ENCODE data around the gene C17orf75.
A peak's percentile ranks its signal among the peaks of the same experiment; 100 is the strongest.

Gene C17orf75

GRCh38 chr17:32303781-32304288 is 38.1 kb downstream of the C17orf75 start:
- DNase-seq (no peak), ATAC-seq (no peak)

GRCh38 chr17:32302860-32303649 is 38.9 kb downstream of the C17orf75 start:
- no peak for DNase-seq
- ATAC-seq = no peak

GRCh38 chr17:32302037-32302436 is 39.9 kb downstream of the C17orf75 start:
- DNase-seq = no peak
- no peak for ATAC-seq

- no peak for ATAC-seq
- DNase-seq = no peak
Observed at GRCh38 chr17:32299580-32300164, 42.3 kb downstream of the C17orf75 start.

- DNase-seq = no peak
- no peak for ATAC-seq
Observed at GRCh38 chr17:32298721-32299579, 43.0 kb downstream of the C17orf75 start.

GRCh38 chr17:32298298-32298697 is 43.7 kb downstream of the C17orf75 start:
- ATAC-seq (no peak), DNase-seq (no peak)

GRCh38 chr17:32297860-32298259 is 44.1 kb downstream of the C17orf75 start:
- no peak for DNase-seq
- ATAC-seq = no peak

GRCh38 chr17:32297424-32297823 is 44.5 kb downstream of the C17orf75 start:
- ATAC-seq = no peak
- DNase-seq = no peak

GRCh38 chr17:32292094-32292493 is 49.9 kb downstream of the C17orf75 start:
- DNase-seq (no peak), ATAC-seq (no peak)

GRCh38 chr17:32289471-32290070 is 52.4 kb downstream of the C17orf75 start:
- ATAC-seq = no peak
- no peak for DNase-seq

- no peak for ATAC-seq
Observed at GRCh38 chr17:32288615-32289014, 53.4 kb downstream of the C17orf75 start.

GRCh38 chr17:32287804-32288511 is 54.0 kb downstream of the C17orf75 start:
- no peak for ATAC-seq

More at GRCh38 chr17:32288615-32289014, 53.4 kb downstream of the C17orf75 start:
- no peak for DNase-seq

GRCh38 chr17:32286518-32286900 is 55.5 kb downstream of the C17orf75 start:
- DNase-seq (no peak), ATAC-seq (peak; percentile 34)

More at GRCh38 chr17:32287804-32288511, 54.0 kb downstream of the C17orf75 start:
- no peak for DNase-seq

GRCh38 chr17:32285746-32286517 is 56.0 kb downstream of the C17orf75 start:
- DNase-seq (no peak), ATAC-seq (no peak)

GRCh38 chr17:32285306-32285705 is 56.7 kb downstream of the C17orf75 start:
- DNase-seq = no peak
- ATAC-seq = no peak

- DNase-seq = no peak
- ATAC-seq = no peak
Observed at GRCh38 chr17:32283745-32284201, 58.2 kb downstream of the C17orf75 start.

GRCh38 chr17:32281011-32281451 is 60.9 kb downstream of the C17orf75 start:
- no peak for ATAC-seq
- no peak for DNase-seq

- no peak for ATAC-seq
- no peak for DNase-seq
Observed at GRCh38 chr17:32279891-32280716, 61.9 kb downstream of the C17orf75 start.

GRCh38 chr17:32278815-32279214 is 63.2 kb downstream of the C17orf75 start:
- DNase-seq (no peak), ATAC-seq (no peak)
